BJ (cell line): ENCODE results near the gene NPY5R. TPM values are rescaled to one million over a fixed set of nuclear protein-coding genes. Genes with fewer than 3 reads are reported as not detected.

Source experiments
- CTCF ChIA-PET: fragments of 350-600 bp; formaldehyde crosslinking; extraction: SDS; loops from one replicate; lab custom pipeline; 2021; ENCODE audit warnings: antibody characterized with exemption, inconsistent platforms; lab: Yijun Ruan, JAX
- POLR2A ChIA-PET: fragments of 300-600 bp; sonication (Branson Sonifier 250); formaldehyde crosslinking; extraction: SDS; loops from one replicate; lab custom pipeline; 2021; ENCODE audit warnings: antibody characterized with exemption; lab: Charles Lee
- DNase-seq: peaks from one replicate; pipeline ENCODE4 v3.0.0-alpha.2; 2011; ENCODE audit warnings: low read depth
- H3K27me3 ChIP-seq: 2 replicates; pipeline ENCODE4 v1.6.0; 2011; ENCODE audit warnings: low read length; ENCODE audit not compliant: control insufficient read depth, insufficient read depth
- H3K36me3 ChIP-seq: 2 replicates; pipeline ENCODE4 v1.5.1; 2011; ENCODE audit warnings: low read length; ENCODE audit not compliant: control insufficient read depth, insufficient read depth
- H3K4me3 ChIP-seq: 2 replicates; pipeline ENCODE4 v1.5.1; 2011; ENCODE audit warnings: low read depth, mild to moderate bottlenecking, control low read depth, low read length
- CTCF ChIP-seq: IDR thresholded peaks from 2 replicates; pipeline ENCODE4 v1.5.1; 2011; ENCODE audit warnings: low read depth, mild to moderate bottlenecking, control low read depth, inconsistent platforms, low read length, moderate library complexity; ENCODE audit not compliant: insufficient read depth
- polyA plus RNA-seq: library from polyadenylated mRNA; depleted of rRNA; stranded (reverse); fragments of >200 nt; gene quantifications from 2 replicates; pipeline ENCODE4 v1.2.3, GENCODE V29; 2011

NPY5R gene
- polyA plus RNA-seq, 1 experiment: not detected

GRCh38 chr4:163335384-163335783, 8.3 kb upstream of the NPY5R start:
- POLR2A ChIA-PET: no interaction called here
- Histone ChIP-seq H3K36me3 (no peaks in the 10 kb centered on the region), H3K4me3 (no peak overlapping the region), H3K27me3 (peaks cover 11% of the 10 kb centered on the region)
- DNase-seq: no peak
- CTCF ChIA-PET: no interaction called here
- no peak for TF ChIP-seq CTCF

GRCh38 chr4:163344147-163345125, 744 bp downstream of the NPY5R start:
- ChIA-PET POLR2A (no interaction called here), CTCF (no interaction called here)
- no peaks in the 10 kb centered on the region for H3K36me3 ChIP-seq
- peaks cover 11% of the 10 kb centered on the region for H3K27me3 ChIP-seq
- H3K4me3 ChIP-seq: no peak overlapping the region
- DNase-seq: no peak
- no peak for TF ChIP-seq CTCF

- POLR2A ChIA-PET: no interaction called here
- no peak for TF ChIP-seq CTCF
- Histone ChIP-seq H3K4me3 (no peak overlapping the region), H3K27me3 (no peaks in the 10 kb centered on the region), H3K36me3 (no peaks in the 10 kb centered on the region)
- CTCF ChIA-PET: no interaction called here
- no peak for DNase-seq
Measured at GRCh38 chr4:163350672-163351071, 7.0 kb downstream of the NPY5R start.

GRCh38 chr4:163353054-163353453, 9.4 kb downstream of the NPY5R start:
- TF ChIP-seq CTCF: no peak
- POLR2A ChIA-PET: no interaction called here
- no peaks in the 10 kb centered on the region for H3K36me3 ChIP-seq
- DNase-seq: no peak
- CTCF ChIA-PET: no interaction called here
- no peak overlapping the region for H3K4me3 ChIP-seq
- no peaks in the 10 kb centered on the region for H3K27me3 ChIP-seq

- no peak for DNase-seq
- Histone ChIP-seq H3K36me3 (no peaks in the 10 kb centered on the region), H3K27me3 (no peaks in the 10 kb centered on the region), H3K4me3 (no peak overlapping the region)
- ChIA-PET POLR2A (no interaction called here), CTCF (interaction anchor here (0.7 kb wide), 1 partner anchor 23 kb away, joined by 3 read pairs; the partner anchor contains the start of gene NPY1R)
- TF ChIP-seq CTCF: no peak
Measured at GRCh38 chr4:163356104-163356503, 12.4 kb downstream of the NPY5R start.
